Tibial nerve (tissue), 4 donors: ENCODE data around the gene ATP6AP1. TPM values are rescaled to one million over a fixed set of nuclear protein-coding genes. Genes with fewer than 3 reads are reported as not detected.
A peak's percentile ranks its signal among the peaks of the same experiment; 100 is the strongest.
"Not testable (repeated sequence)": the region's sequence is repeated elsewhere in the genome, so short reads cannot be mapped to it uniquely, and the experiment has no call there.

Experiments
- DNase-seq, 2 donors: peaks; one replicate each; pipeline ENCODE4 v3.0.0-alpha.2; 2019; ENCODE audit warnings: low spot score in 2 of 2
- H3K27ac ChIP-seq, 4 donors: fragments of 200-600 bp; sonication (generic) in 3 of 4; one replicate each; pipeline ENCODE4 v1.5.1; 2017 to 2019; ENCODE audit warnings: mild to moderate bottlenecking in 1 of 4
- H3K27me3 ChIP-seq, 2 donors: fragments of 200-600 bp; sonication (generic) in 1 of 2; one replicate each; pipeline versions ENCODE4 v1.5.1 to v1.6.0; 2017 to 2019
- H3K36me3 ChIP-seq, 3 donors: fragments of 200-600 bp; sonication (generic); one replicate each; pipeline ENCODE4 v1.5.1; 2018 to 2019
- H3K4me1 ChIP-seq, 4 donors: fragments of 200-600 bp; sonication (generic) in 3 of 4; one replicate each; pipeline ENCODE4 v1.5.1; 2017 to 2019
- H3K4me3 ChIP-seq, 4 donors: fragments of 200-600 bp; sonication (generic) in 3 of 4; one replicate each; pipeline ENCODE4 v1.5.1; 2017 to 2019; ENCODE audit warnings: mild to moderate bottlenecking in 1 of 4, moderate library complexity in 1 of 4
- H3K9me3 ChIP-seq, 4 donors: fragments of 200-600 bp; sonication (generic) in 3 of 4; one replicate each; pipeline ENCODE4 v1.5.1; 2017 to 2019
- EP300 ChIP-seq, 2 donors: sonication (generic); formaldehyde crosslinking; IDR thresholded peaks; one replicate each; pipeline ENCODE4 v1.6.1; 2017; ENCODE audit warnings: antibody characterized with exemption in 2 of 2, mild to moderate bottlenecking in 1 of 2
- POLR2A ChIP-seq, 2 donors: fragments of 450-650 bp; IDR thresholded peaks; one replicate each; pipeline ENCODE4 v1.6.1; 2017; ENCODE audit warnings: antibody characterized with exemption in 2 of 2, mild to moderate bottlenecking in 2 of 2, moderate library complexity in 2 of 2
- WGBS, 2 donors: methylation state at CpG; one replicate each; pipeline ENCODE4 v1.1.5; 2018; 5-methylcytosine and 5-hydroxymethylcytosine counted together
- total RNA-seq, 4 donors: library from RNA; depleted of rRNA; stranded (reverse); fragments of >200 nt; gene quantifications; one replicate each; pipeline ENCODE4 v1.1.0, GENCODE V29; 2016
- TF ChIP-seq, protein P1 (sequence below), 5 experiments: fragments of 200-600 bp in 3 of 5; fragments of 450-650 bp in 2 of 5; sonication (generic) in 3 of 5; IDR thresholded peaks; one replicate each; pipeline ENCODE4 v1.5.1; 2016 to 2019; ENCODE audit warnings: antibody characterized with exemption in 5 of 5, mild to moderate bottlenecking in 3 of 5, moderate library complexity in 2 of 5

ATP6AP1 gene
- total RNA-seq, 4 donors from 2014 or later: 42.9 to 59.7 (median 50.4) TPM

DNA sequence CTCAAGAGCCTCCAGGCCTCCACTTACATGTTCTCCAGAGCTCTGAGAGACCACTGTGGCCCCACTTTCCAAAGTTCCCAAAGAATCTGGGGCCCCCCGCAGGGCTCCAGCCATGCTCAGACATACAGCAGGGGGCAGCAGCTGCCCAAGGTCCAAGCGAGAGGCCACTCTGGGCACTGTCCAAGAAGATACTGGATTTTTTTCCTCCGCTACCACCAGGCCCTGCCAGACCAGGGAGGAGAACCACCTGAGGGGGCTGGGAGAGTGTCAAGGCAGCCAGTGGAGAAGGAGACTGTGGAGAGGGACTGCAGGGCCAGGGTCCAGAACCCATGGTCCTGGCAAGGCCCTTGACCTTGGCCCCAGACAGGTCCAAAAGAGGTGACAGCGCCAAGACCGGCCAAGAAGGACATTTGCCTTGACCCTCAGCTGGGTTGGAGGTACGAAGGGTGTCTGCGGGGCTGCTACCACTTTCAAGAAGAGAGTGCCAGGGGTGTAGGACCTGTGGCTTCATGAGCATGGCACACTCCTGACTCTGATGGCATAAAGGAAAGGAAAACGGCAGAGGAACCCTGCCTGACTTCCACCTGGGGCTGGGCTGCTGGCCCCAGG is 44.1 kb upstream of the ATP6AP1 start:
- DNase-seq: no peak
- 67 to 70% methylated on average over 2 to 6 of the region's 8 CpGs for WGBS, 2 donors
- no peaks in the 10 kb centered on the region for H3K27me3 ChIP-seq
- H3K4me3 ChIP-seq: no peak overlapping the region
- peak overlapping the region in 1 of 4 donors; percentile 68 for H3K27ac ChIP-seq
- no peaks in the 10 kb centered on the region for H3K36me3 ChIP-seq
- no peaks in the 10 kb centered on the region for H3K9me3 ChIP-seq
- TF ChIP-seq, protein P1, sequence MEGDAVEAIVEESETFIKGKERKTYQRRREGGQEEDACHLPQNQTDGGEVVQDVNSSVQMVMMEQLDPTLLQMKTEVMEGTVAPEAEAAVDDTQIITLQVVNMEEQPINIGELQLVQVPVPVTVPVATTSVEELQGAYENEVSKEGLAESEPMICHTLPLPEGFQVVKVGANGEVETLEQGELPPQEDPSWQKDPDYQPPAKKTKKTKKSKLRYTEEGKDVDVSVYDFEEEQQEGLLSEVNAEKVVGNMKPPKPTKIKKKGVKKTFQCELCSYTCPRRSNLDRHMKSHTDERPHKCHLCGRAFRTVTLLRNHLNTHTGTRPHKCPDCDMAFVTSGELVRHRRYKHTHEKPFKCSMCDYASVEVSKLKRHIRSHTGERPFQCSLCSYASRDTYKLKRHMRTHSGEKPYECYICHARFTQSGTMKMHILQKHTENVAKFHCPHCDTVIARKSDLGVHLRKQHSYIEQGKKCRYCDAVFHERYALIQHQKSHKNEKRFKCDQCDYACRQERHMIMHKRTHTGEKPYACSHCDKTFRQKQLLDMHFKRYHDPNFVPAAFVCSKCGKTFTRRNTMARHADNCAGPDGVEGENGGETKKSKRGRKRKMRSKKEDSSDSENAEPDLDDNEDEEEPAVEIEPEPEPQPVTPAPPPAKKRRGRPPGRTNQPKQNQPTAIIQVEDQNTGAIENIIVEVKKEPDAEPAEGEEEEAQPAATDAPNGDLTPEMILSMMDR (IDR thresholded peaks at IDR 0.05): peak in 4 of 5 experiments; percentile 19 to 45 (median 31)
- no peak for TF ChIP-seq EP300 (IDR thresholded peaks at IDR 0.05)
- peaks cover 0 to 16% (median 0%) of the 10 kb centered on the region in 4 donors for H3K4me1 ChIP-seq

DNA sequence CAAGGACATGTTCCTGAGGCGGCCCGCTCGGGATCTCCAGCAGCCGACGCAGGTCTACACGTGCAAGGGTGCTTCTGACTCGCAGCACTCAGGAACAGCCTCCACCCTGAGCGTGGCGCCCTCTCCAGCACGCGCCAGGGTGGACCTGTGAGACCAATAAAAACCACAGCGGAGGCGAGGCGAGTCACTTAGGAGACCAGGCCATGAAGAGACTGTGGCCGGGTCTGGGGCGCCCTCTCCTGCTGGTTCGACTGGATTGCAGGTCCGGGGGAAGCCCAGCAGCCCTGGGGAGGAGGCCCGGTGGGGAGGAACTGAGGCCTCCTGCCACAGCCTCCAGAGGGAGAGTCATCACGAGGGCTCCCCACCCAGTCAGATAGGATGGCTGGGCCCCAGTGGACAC is 40.4 kb upstream of the ATP6AP1 start:
- no CpG with 5 or more reads among the region's 20 CpGs for WGBS, 2 donors
- not testable (repeated sequence) for H3K27me3 ChIP-seq, H3K9me3 ChIP-seq, H3K4me1 ChIP-seq, H3K4me3 ChIP-seq, H3K36me3 ChIP-seq, H3K27ac ChIP-seq, DNase-seq

DNA sequence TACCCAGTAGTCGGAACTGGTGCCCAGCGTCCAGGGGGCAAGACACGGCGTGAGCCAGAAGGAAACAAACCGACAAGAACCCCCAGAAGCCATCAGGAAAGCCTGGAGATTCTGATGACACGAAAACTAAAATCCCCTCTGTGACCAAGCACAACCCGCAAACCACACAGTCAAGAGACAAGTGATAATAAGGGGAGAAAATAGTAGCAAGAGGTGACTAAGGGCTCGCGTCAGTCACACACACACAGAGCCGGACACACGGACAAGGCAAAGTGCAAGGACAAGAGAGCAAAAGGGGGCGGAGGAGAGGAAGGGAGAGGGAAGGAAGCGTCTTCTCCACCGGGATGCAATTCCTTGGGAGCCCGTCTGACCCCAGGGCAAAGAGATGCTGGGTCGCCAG is 39.8 kb upstream of the ATP6AP1 start:
- not testable (repeated sequence) for H3K27ac ChIP-seq, H3K36me3 ChIP-seq, H3K9me3 ChIP-seq, DNase-seq, H3K4me3 ChIP-seq, H3K4me1 ChIP-seq, H3K27me3 ChIP-seq
- no CpG with 5 or more reads among the region's 16 CpGs for WGBS, 2 donors

DNA sequence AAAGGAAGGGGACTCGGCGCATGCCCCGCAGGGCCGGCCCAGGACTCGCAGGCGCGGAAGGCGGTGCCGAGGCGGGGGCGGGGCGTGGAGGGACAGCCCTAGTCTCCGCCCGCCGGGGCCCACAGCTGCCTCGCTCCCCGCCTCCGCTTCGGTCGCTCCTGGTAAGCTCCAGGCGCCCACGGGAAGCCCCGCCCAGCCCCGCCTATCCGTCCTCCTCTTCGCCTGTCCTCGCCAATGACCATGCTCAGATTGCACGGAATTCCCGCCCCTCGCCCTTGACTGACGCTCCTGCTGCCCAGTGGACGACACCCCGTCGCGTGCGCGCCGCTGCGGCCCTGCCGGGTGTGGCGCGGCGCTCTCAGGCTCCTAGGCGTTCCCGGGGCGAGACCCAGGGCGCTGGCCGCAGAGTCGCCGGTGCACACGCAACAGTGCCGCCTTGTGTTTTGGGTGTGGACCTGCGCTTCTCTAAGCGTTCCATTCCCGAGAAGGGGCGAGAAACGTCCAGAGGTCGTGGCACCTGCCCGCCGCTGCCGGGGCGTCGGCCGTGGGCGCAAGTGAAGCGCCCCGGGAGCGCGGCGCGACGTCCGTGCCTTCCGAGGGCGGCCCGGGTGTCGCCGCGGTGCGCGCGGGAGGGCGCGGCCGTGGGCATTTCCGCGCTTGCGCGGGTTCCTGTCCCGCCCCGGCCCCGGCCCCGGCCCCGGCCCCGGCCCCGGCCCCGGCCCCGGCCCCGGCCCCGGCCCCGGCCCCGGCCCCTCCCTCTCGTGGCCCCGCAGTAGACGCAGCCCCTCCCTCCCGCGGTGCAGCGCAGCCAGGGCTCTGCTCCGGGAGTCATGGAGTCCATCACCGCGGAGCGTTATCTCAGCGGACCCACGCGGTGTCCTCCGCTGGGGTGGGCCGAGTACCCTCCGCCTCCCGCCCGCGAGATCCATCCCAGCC is 38.4 kb upstream of the ATP6AP1 start:
- Histone ChIP-seq H3K4me3 (peak overlapping the region in 1 of 4 donors; percentile 48), H3K27ac (peak overlapping the region in 2 of 4 donors; percentile 82 to 85)
- not testable (repeated sequence) for H3K27me3 ChIP-seq, H3K36me3 ChIP-seq, H3K9me3 ChIP-seq, H3K4me1 ChIP-seq, DNase-seq
- no CpG with 5 or more reads among the region's 121 CpGs for WGBS, 2 donors

DNA sequence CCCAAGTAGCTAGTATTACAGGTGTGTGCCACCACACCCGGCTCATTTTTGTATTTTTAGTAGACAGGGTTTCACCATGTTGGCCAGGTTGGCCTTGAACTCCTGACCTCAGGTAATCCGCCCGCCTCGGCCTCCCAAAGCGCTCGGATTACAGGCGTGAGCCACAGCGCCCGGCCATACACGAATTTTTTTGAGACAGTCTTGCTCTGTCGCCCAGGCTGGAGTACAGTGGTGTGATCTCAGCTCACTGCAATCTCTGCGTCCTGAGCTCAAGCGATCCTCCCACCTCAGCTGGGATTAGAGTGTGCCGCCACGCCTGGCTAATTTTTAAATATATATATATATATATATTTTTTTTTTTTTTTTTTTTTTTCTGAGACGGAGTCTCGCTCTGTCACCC is 32.1 kb upstream of the ATP6AP1 start:
- Histone ChIP-seq H3K36me3 (peaks cover 0 to 23% (median 6%) of the 10 kb centered on the region in 3 donors), H3K4me1 (peaks cover 0 to 18% (median 0%) of the 10 kb centered on the region in 4 donors), H3K27ac (peak overlapping the region in 2 of 4 donors; percentile 98 to 99)
- not testable (repeated sequence) for H3K27me3 ChIP-seq, DNase-seq, H3K4me3 ChIP-seq, H3K9me3 ChIP-seq
- 91 to 93% methylated on average over 3 to 17 of the region's 17 CpGs for WGBS, 2 donors

DNA sequence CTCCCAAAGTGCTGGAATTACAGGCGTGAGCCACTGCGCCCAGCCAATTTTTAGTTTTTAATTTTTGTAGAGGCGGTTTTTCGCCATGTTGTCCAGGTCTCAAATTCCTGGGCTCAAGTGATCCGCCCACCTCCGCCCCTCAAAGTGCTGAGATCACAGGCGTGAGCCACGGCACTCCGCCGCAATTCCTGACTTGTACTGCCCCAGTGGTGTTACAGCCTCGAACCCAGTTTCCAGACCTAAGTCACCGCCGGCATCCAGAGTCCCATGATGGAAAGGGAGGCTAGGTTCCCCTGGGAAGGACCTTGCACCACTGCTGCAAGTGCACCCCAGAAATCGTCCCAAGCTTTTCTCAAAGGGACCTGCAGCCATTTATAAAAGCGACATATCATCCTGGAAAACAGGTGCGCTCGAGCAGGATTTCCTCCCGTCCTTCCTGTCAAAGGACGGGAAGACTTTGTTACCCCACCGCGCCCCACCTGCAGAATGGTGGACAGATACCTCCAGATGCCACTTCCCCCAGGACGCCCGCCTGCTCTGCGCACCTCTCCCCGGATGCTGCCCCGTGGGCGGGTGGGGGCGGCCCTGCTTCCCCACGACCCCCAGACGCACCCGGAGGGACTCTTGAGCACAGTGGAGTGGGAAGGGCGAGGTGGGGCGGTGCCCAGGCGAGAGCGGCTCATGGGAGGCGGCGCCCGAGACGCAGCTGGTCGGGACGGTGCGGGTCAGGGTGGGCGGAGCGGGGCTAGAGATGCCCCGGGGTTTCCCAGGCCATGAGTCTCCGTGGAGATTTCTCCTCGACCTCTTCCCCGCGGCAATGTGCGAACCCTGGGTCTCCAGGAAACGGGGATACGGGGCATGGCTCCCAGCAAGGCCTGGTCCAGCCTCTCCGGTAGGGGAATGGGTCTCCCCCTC is 31.2 kb upstream of the ATP6AP1 start:
- 10 to 46% methylated on average over 12 to 49 of the region's 53 CpGs for WGBS, 2 donors
- Histone ChIP-seq H3K4me1 (peaks cover 0 to 18% (median 0%) of the 10 kb centered on the region in 4 donors), H3K4me3 (peak overlapping the region; percentile 50 to 77 (median 66)), H3K27me3 (no peaks in the 10 kb centered on the region), H3K36me3 (peaks cover 0 to 23% (median 6%) of the 10 kb centered on the region in 3 donors), H3K9me3 (no peaks in the 10 kb centered on the region), H3K27ac (peak overlapping the region; percentile 97 to 99 (median 98))
- TF ChIP-seq POLR2A (IDR thresholded peaks at IDR 0.05): peak; percentile 30 to 41
- TF ChIP-seq, protein P1 (IDR thresholded peaks at IDR 0.05): no peak
- no peak for TF ChIP-seq EP300 (IDR thresholded peaks at IDR 0.05)
- DNase-seq: peak; percentile 52 to 54
